HG02759 (cell line): ENCODE measurements around the gene GULP1.
"Not testable (repeated sequence)": the region's sequence is repeated elsewhere in the genome, so short reads cannot be mapped to it uniquely, and the experiment has no call there.

Source experiments
- ATAC-seq: cut with Tn5 transposase; IDR thresholded peaks from one replicate; pipeline ENCODE4 v1.9.1; 2021; ENCODE audit warnings: mild to moderate bottlenecking, moderate library complexity; ENCODE audit not compliant: unreplicated experiment

GULP1 gene

DNA sequence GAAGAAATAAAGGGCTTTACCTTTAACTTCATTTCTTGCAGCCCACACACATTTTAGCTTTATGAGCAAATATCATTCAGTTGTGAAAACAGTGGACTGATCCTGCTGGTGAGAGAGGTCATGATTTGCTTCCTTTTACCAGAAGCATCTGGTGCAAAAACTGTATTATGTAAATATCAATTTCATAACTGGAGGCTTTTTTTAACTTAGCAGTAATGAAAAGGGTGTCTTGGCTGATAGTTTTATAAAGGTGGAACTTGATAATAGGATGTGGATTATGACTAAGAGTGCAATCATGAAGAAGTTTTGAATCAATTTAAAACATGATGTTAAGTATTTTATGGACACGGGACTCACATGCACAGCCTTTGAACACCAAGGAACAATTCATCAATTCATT, 304.4 kb downstream of the GULP1 start:
- ATAC-seq: no peak

DNA sequence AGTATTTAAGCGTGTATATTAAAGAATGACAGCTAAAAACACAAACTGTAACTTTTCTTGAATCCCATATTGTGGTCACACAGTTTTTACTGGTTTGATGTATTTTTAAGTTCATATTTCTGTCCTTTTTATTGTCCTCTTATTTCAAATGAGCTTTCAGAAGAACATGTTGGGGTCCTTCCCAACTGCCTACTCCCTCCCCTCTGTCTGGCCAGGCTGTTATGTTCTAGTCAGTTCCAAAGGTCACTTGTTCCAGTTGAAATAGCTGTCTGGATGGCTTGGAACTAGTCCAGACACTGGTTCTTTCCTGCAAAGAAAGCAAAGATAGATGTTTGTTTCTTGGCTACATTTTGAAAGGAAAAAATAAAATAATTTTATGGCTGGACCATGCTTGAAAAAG, 306.9 kb downstream of the GULP1 start:
- no peak for ATAC-seq

DNA sequence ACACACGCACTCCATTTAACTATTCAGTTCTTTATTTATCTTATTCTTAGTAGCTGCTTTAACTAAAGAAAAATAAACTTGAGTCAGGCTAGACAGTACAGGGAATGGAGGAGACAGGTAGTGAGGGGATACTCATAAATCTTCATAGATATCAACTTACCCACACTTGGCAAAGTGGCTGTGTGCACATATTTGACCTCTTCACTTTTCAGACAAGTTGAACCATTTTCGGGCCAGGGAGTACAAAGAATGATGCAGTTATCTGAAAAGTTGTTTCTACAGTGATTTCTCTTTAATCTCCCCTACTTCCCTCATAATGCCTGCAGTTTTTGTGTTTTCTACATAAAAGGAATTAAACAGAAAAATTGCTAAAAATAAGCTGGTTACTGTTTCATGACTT, 307.5 kb downstream of the GULP1 start:
- ATAC-seq: no peak

DNA sequence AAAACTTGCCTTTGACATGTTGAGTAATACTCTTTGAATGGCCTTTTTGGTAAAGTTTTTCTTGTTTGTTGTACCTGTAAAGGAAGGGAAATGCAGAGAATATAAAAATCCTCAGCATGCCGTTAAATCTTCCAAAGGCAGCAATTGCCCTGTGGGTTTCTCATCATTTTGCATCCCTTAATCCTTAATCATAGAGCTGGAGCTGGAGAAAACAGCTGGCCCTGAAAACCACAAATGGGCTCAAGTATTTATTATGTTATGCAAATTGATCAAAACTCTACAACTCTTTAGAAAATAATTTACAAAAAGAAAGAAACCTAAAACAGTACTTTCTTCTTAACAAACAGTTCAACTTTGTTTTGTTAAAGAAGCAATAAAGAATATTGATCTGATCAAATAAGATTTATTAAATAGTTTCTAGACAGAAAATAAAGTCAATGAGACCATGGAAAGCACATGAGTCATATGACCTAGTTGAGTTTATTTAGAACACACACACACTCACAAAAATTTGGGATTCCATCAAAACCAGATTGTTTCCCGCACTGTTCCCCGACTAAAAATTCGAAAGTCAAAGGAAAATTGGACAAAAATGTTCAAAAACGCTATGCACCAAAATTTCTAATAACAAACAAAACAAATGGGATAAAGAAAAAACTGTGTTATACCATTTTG, 309.0 kb downstream of the GULP1 start:
- ATAC-seq: no peak

DNA sequence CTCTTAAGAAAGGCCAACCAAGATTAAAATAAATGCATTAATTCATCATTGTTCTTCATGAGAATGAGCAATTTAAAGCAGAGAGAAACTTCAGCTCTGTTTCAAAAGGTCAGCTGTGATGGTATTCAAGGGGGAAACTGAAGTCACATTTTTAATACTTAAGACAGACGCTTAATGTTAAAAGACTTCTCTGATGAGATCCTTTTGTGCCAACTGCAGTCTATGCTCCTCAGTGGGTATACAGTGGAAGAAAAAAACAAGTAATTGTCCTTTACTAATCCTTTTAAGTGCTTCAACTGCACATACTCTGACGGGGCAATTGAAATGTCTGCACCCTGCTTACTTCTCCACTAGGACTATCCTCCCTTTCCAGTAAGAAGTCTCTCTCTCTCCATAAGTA, 309.7 kb downstream of the GULP1 start:
- no peak for ATAC-seq

DNA sequence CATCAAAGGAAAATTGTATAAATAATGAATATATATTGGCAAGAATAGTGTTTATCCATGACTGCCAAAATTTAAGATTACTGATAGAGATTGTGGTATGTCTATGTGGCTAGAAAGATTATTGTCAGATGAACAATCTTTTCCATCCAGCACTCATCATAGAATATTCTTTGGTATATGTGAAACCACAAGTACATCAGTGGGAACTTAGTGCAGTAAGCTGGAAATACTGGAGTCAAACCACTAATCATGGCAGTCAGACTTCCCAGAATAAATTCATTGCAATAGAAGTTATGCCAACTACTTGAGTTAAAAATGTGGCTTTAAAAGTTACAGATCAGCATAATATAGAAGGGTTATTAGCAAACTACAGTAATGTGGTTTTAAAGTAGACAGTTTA, 310.3 kb downstream of the GULP1 start:
- ATAC-seq: no peak

DNA sequence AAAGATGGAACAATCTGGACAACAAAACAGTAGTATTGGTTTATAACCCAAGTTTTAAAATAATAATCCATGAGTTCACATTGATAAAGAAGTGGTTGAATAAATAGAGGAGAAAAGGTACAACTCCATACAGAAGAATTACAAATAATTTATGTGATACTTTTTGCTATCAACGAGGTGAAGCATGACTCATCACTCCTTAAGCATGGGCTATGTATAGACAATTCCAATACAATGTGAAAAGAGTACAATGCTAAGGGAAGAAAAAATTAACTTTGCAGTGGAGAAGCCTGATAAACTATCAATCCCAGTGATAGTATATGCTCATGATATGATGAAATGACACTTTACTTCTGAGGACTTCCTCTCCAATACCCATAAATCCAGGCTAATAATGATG, 312.9 kb downstream of the GULP1 start:
- ATAC-seq: no peak

DNA sequence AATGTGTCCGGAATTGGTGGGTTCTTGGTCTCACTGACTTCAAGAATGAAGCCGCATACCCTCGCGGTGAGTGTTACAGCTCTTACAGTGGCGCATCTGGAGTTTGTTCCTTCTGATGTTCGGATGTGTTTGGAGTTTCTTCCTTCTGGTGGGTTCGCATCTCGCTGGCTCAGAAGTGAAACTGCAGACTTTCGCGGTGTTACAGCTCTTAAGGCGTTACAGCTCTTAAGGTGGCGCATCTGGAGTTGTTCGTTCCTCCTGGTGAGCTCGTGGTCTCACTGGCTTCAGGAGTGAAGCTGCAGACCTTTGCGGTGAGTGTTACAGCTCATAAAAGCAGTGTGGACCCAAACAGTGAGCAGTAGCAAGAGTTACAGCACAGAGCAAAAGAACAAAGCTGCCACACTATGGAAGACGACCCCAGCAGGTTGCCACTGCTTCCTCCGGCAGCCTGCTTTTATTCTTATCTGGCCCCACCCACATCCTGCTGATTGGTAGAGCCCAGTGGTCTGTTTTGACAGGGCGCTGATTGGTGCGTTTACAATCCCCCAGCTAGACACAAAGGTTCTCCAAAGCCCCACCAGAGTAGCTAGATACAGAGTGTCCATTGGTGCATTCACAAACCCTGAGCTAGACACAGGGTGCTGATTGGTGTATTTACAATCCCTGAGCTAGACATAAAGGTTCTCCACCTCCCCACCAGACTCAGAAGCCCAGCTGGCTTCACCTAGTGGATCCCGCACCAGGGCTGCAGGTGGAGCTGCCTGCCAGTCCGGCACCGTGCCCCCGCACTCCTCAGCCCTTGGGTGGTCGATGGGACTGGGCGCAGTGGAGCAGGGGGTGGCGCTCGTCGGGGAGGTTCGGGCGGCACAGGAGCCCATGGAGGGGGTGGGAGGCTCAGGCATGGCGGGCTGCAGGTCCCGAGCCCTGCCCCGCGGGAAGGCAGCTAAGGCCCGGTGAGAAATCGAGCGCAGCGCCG, 314.2 kb downstream of the GULP1 start:
- ATAC-seq: not testable (repeated sequence)

DNA sequence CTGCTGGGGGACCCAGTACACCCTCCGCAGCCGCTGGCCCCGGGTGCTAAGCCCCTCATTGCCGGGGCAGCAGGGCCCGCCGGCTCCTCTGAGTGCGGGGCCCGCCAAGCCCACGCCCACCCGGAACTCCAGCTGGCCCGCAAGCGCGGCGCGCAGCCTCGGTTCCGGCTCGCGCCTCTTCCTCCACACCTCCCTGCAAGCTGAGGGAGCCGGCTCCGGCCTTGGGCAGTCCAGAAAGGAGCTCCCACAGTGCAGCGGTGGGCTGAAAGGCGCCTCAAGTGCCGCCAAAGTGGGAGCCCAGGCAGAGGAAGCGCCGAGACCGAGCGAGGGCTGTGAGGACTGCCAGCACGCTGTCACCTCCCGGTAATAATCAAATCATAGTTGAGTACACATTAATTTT, 314.9 kb downstream of the GULP1 start:
- not testable (repeated sequence) for ATAC-seq

DNA sequence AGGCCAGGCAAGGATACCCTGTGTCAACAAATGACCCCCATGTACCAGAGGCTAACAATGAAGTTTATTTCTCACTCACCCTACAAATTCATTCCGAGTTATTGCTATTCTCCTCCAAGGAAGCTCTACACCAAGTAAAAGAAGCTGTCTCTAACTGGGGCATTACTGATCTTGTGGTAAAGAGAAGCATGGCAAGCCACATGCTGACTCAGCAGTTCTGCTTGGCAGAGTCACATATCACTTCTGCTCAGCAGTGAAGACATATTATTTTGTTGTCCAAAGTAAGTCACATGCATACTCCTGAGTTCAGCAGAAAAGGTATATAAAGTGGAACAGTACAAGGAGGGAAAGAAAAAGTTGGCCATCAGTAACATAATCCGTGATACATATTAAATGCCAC, 315.8 kb downstream of the GULP1 start:
- no peak for ATAC-seq

DNA sequence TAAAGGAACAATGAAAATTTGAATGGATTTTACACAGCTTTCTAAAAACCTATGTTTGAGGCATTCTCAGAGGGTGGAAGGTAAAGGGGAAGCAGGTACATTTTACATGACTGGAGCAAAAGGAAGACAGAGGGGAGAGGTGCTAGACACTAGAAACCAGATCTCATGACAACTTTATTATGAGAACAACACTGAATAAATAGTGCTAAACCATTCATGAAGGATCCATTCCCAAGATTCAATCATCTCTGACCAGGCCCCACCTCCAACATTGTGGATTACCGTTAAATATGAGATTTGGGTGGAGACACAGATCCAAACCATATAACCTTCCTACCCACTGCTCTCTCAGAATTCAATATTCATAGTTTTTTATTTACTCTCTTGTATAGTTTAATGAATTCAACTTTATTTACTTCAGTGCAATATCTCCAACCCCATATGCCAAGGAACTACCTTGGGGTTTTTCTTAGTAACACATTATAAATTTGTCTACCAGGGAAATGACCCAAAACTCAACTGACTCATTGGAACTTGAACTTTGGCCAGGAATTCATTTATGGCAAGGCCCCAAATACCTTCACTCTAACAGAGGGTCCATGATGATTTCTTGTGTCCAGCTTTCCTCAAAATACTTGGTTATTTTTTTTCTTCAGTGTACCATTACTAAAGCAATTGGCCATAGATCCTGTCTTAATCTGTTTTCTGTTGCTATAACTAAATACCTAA, 317.8 kb downstream of the GULP1 start:
- no peak for ATAC-seq

DNA sequence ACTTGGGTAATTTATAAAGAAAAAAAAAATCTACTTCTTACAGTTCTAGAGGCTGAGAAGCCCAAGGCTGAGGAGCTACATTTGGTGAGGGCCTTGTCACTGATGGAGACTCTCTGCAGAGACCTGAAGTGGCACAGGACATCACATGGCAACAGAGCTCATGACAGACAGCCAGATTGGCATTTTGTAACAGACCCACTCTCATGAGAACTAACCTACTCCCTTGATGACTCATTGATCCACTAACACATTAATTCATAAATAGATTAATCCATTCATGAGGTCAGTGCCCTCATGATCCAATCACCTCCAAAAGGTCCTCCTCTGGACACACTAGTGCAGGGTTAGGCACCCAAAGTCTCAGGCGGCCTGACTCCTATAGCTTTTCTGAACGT, 318.4 kb downstream of the GULP1 start:
- ATAC-seq: no peak

DNA sequence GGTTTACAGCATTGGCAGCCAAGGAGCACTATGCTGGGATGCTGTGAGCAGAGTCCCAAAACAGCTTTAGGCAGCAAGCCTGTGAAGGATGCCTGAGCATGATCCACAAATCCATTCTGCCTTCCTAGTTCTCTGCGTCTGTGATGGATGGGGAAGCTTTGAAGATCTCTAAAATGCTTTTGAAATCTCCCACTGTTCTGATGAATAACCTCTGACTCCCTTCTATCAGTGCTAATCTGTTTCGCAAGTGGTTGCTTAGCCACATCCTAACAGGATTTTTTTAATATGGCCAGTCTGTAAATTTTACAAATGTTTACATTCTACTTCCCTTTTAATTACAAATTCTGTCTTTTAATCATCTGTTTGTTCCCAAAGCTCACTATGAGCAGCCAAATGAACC, 319.2 kb downstream of the GULP1 start:
- no peak for ATAC-seq

DNA sequence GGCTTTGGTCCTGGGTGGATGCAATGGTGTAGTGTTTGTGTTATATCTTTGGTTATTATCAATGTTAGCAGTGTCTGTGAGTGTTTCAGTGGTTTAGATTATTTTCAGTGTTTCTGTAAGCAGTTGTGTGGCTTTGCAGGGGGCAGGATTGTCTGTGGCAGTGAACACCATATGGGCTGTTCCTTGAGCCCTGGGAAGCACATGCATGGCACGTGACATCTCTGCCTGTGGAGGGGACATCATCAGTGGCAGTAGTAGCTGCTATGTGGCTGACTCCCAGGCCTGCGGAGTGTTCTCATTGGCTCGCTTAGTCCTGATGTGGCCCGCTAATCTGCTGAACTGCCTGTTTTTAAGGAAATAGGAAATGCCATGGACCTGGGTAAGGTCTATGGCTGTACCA, 327.5 kb downstream of the GULP1 start:
- ATAC-seq: no peak

DNA sequence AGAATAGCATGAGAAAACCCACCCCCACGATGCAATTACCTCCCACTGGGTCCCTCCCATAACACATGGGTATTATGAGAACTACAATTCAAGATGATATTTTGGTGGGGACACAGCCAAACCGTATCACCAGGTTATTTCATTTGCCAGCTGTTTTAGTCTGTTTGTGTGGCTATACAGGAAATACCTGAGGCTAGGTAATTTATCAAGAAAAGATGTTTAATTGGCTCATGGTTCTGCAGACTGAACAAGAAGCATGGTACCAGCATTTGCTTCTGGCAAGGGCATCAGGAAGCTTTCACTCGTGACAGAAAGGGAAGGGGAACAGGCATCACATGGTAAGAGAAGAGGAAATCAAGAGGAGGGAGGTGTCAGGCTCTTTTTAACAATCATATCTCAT, 329.2 kb downstream of the GULP1 start:
- no peak for ATAC-seq

DNA sequence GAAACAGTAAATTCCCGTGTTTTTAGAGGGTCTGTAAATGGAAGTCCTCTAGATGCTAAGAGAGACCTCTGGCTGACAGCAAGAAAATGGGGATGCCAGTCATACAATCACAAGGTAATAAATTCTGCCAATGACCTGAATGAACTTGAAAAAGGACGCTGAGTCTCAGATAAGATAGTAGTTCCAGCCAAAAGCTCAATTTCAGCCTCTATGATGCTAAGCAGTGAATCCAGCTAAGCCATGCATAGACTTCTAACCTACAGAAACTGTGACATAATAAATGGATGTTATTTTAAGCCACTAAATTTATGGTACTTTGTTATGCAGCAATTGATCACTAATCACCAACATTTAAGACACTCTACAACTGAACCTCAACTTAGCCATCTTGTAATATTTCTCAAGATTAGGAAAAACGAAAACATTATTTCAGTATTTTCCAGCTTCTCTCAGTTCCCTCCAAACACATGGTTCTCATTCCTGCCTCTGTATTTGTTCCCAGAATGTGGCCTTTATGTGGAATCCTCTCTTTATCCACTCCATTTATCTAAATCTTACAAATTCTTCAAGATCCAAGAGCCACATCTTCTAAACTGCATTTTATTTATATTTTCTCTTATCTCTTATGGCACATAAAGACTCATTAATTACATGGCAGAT, 331.1 kb downstream of the GULP1 start:
- ATAC-seq: no peak

DNA sequence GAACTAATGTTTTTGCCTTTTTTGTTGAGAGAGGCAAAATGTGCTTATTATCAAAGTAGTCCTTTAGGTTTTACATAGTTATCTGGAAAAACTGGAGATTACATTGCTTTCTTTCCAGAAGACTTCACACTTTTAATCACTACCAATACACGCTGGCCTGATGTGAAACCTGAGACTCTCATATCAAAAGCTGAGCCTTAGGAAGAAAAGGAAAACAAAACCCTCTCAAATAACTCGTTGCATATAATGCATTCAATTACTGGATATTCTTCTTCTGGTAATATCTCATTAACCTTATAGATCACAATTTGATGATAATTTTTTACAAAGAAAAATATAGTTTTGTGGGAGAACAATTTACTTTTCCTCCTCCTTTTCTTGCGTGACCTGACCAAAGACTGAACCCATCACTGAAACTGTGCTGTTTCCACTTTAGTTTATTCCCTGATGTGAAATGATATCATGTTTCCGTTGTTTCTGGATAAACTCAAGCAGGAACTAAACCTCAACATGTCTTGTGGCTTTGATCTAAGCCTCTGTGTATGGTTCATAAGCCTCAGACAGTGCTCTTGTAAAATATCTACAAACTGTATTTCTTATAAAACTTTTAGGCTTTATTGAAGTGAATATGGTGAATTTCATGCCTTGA, 332.4 kb downstream of the GULP1 start:
- ATAC-seq: no peak

DNA sequence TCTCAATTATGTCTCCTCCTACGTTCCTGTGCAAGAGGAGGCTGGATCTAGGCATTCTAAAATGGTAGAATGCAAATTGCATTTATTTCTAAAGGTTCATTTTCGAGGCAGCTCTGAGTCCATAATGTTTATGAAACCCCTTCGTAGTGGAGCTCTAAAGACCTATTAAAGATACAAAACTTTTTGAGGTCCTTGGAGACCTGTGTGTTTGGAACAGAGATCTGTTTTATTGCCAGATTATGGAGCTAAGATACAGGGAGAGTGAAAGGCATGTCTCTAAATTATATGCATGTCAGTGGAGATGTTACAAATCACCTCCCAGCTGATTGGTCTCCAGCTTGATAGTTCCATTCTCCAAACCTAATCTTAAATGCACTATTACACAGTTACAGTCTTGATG, 335.8 kb downstream of the GULP1 start:
- no peak for ATAC-seq

DNA sequence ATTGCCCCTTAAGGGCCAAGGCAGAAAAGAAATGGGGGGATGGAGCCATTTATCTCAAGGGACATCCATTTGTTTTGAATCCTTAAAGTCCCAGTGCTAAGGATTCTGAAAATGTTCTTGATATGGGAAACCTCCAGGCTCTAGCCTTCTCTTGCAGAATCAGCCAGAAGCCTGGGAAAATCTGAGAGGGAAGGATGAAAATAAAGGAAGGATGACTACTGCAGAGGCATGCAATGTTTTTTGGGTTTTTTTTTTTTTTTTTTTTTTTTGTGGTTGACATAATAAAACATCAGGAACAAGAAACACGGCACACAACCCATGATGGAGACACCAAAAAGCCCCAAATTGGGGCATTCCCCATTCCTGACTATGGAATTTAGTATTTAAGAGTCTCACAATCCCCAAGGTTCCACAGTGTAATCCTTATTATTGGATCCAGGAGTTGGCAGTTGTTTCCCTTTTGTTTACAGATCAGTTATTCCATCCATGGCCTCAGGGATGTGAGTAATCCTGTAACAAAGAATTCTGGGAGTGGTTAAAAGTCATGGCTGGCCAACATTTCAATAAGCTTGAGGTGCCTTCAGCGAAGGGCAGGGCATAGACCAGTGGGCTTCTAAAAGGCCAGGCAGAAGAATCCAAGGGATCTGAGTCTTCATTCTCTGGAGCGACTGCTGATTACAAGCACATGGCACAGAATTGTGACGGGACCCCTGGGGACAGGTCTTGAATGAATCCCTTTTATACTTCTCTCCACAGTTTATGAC, 337.5 kb downstream of the GULP1 start:
- no peak for ATAC-seq
